ENCODE data around the gene WFIKKN2. TPM values are rescaled to one million over a fixed set of nuclear protein-coding genes. Genes with fewer than 3 reads are reported as not detected.

Gene WFIKKN2
- total and polyA plus RNA-seq, 2 of the 8 experiments (the other 6 are each of a cell fraction or from before 2014, with no cell fraction given) = 0.07 to 0.30 TPM

- no peak for TF ChIP-seq POLR2AphosphoS5 (IDR thresholded peaks at IDR 0.05; ENCODE audit: low read depth, low read length)
- TF ChIP-seq PHF8 (conservative IDR thresholded peaks at IDR 0.05; ENCODE audit: low read depth, low read length) = no peak
- TF ChIP-seq RFX5 (IDR thresholded peaks at IDR 0.05; ENCODE audit: borderline replicate concordance, low read depth, low read length) = no peak
- TF ChIP-seq, protein P1, sequence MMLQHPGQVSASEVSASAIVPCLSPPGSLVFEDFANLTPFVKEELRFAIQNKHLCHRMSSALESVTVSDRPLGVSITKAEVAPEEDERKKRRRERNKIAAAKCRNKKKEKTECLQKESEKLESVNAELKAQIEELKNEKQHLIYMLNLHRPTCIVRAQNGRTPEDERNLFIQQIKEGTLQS (IDR thresholded peaks at IDR 0.05; ENCODE audit: insufficient read depth, low read depth, low read length) = no peak
Measured at GRCh38 chr17:50805486-50805885, 29.9 kb upstream of the WFIKKN2 start (continued).

Measured in H1 (cell line).